ENCODE results near the gene TAX1BP1.

Gene TAX1BP1

DNA sequence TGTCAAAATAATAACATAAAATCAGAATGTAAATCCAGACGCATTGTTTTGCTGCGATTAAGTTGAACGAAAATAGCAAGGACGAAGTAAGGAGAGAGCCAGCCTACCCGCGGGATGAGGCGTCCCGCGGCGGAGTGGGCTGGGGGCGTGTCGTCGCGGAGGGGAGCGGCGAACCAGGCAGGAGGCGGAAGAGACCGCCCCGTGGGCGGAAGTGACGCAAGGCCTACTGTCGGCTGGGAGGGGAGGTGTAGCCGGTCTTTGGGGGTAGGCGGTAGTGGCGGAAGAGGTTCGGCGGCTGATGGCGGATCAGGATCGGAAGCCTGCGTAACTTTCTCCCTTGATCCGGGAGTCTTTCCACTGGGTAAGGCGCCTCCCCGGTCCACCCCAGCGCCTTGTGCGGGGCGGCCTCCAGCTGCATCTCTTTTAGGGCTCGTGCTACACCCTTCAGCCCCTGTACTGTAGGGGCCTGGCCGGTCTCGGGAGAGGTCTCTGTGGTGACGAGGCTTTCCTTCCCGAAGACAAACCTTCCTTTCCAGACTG is at the start of gene TAX1BP1:
Gene TAX1BP1 (plus strand): TSS at position 254 of the 540 bp plus-strand sequence. CDS start 8,363 bp downstream, outside the sequence.
- peak; percentile 82 for DNase-seq

DNA sequence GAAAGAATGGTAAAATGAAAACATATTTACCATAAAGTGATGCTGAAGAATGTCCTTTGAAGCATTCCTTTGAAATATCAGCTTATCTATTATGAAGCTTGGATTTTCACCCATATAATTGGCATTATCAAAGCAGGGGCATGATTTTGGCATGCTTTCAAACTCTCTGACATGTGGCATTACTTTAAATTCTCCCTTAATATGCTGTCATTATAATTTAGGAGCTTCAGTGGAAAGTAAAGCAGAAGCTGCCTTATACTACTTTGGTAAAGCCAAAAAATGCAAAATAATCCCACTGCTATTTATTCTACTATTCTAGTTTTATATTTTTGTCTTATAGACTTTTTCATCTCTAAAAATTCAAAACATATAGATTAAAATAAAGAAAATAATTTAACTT is 49.3 kb upstream of the TAX1BP1 start:
- DNase-seq, result no peak

DNA sequence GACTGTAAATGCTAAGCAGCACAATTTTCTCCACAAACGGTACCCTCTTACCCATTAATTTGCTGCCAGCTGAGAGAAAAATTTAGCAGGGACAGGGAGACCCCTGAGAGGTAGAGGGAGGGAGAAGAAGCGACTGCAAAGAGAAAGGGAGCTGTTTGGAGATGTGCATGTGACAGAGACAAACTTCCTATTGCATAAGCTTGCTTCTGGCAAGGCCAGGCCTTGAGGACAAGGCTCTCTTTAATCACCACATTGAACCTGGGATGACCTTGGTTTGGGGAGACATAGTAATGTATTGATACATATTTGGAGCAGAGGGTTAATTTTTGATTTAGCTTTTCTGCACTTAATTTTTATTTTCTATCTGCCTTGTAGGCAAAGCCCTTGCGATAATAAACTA is 46.2 kb upstream of the TAX1BP1 start:
- no peak for DNase-seq

- no peak for DNase-seq
Measured at GRCh38 chr7:27695096-27695495, 44.9 kb upstream of the TAX1BP1 start.

GRCh38 chr7:27697861-27698430 is 42.0 kb upstream of the TAX1BP1 start:
- no peak for DNase-seq

- no peak for DNase-seq
Measured at GRCh38 chr7:27699751-27700150, 40.2 kb upstream of the TAX1BP1 start.

- DNase-seq, result no peak
Measured at GRCh38 chr7:27700501-27700900, 39.5 kb upstream of the TAX1BP1 start.

DNA sequence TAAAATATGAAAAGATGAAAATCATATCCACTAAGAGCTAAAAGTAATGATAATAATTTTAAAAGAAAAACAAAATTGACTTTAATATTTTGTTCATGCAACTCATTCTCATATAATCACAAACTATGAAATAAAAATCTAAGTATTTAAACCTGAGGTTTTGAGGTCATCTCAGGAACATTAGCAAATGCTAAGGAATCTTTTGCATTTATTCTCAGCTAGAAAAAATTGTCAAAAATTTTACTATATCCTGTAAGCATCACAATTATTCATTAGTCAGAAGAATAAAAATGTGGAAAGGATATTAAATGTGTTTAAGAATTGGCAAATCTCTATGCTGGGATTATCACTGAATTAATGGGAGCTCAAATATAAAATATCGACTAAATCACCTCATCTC is 36.8 kb upstream of the TAX1BP1 start:
- no peak for DNase-seq

DNA sequence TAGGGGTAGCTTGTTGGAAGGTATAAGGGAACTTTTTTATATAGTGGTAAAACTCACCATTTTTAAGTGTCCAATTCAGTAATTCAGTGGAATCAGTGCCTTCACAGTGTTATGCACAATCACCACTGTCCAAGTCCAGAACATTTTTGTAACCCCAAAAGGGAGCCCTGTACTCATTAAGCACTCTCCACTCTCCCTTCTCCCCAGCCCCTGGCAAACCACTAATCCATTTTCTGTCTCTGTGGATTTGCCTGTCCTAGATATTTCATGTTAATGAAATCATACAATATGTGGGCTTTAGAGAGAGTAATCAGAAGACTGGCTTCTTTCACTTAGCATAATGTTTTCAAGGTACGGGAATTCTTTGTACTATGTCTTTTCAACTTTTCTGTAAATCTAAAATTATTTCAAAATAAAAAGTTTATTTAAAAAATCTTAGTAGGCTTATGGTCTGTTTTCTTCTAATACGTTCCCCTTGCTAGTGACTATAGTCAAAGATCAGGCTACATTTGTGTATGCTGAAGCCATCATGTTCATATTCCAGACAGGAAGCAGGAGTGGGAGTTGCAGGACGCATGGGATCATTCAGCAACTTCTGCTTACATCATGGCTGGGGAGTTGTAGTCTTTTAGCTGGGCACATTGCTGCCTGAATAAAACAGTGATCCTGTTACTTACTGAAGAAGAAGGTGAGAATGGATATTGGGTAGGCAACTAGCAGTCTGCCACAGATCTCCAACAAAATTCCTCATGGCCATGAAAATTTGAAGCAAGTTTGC is 35.4 kb upstream of the TAX1BP1 start:
- DNase-seq, result no peak

DNA sequence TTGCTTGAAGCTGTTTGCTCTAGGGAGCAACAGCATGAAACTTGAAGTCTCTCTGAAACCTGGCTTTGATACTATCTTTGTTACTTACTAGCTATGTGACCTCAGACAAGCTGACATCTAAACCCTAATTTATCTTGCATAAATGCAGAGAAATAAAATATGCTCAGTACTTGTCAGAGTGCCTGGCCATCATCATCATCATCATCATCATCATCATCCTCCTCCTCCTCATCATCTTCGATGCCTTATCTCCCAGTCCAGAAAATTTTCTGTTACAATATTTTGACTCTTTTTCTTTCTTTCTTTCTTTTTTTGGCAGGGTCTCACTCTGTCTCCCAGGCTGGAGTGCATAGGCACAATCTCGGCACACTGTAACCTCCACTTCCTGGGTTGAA is 34.8 kb upstream of the TAX1BP1 start:
- DNase-seq, result no peak

GRCh38 chr7:27708485-27708884 is 31.5 kb upstream of the TAX1BP1 start:
- no peak for DNase-seq

DNA sequence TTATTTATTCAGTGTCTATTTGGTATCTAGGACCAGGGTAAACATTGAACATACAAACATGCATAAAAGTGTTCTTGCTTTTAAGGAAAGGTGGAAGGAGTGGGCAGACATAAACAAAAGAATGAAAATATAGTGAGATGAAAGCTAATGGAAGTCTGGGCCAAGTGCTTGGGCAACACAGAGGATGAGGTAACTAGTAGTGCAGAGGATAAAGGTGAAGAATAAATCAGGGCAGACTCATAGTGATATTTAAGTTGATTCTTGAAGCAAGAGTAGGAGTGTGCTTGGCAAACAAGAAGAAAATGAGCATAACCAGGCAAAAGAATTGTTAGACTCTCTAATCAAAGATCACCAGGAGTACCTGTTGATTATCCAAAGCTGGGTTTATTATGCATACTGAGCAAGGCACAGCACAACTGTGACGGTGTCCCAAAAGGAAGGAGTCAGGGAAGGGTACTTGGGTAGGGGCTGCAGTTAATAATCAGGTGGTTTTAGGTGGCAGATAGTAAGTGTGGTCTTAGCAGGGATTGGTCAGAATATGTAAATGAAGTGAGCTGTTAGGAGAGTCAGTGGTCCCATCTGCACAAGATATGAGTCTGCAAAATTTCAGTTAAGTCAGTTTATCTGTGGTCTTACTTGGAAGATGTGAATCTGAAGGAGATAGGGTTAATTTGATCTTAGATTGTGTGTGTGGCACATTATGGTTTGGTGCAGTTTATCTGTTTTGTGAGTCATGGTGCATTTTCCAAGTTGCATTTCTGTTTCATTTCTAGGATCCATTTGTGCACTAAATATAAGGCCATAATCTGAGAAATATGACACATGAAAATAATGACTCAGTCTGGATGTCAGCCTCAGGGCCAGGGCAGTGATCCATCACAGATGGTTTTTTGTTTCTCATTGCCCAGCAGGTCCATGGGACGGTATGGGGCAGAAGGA is 30.6 kb upstream of the TAX1BP1 start:
- DNase-seq, result no peak

- no peak for DNase-seq
Measured at GRCh38 chr7:27712217-27712616, 27.7 kb upstream of the TAX1BP1 start.

GRCh38 chr7:27714831-27715444 is 25.0 kb upstream of the TAX1BP1 start:
- DNase-seq, result no peak

- peak; percentile 12 for DNase-seq
Measured at GRCh38 chr7:27723085-27723484, 16.9 kb upstream of the TAX1BP1 start.

DNA sequence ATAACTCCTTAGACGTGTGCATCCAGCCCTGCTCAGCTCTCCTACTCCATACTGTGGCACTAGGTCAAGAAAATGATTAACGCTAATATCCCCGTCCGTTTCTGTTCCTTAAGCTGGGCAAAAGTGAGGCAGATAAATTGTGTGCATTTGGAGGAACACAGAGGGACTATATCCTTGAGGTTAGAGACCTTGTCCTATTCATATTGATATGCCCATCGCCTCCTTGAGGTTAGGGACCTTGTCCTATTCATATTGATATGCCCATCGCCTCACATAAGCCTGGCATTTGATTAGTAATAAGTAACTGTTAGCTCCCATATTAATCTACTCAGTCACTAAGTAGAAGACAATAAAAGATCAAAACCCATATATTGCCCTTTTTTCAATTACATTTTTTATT is 12.9 kb upstream of the TAX1BP1 start:
- no peak for DNase-seq

DNA sequence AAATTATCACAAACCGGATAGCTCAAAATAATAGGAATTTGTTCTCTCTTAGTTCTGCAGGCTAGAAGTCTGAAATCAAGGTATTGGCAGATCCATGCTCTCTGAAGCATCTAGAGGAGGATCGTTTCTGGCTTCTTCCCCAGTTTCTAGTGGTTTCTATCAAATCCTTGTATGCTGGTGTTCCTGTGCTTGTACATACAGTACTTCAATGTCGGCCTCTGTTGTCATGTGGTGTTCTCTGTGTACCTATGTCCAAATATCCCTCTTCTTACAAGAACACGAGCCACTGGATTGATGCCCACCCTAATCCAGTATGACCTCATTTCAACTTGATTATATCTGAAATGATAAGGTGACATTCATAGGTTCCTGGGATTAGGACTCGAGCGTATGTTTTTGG is 9.8 kb upstream of the TAX1BP1 start:
- no peak for DNase-seq

GRCh38 chr7:27734583-27734982 is 5.4 kb upstream of the TAX1BP1 start:
- no peak for DNase-seq

DNA sequence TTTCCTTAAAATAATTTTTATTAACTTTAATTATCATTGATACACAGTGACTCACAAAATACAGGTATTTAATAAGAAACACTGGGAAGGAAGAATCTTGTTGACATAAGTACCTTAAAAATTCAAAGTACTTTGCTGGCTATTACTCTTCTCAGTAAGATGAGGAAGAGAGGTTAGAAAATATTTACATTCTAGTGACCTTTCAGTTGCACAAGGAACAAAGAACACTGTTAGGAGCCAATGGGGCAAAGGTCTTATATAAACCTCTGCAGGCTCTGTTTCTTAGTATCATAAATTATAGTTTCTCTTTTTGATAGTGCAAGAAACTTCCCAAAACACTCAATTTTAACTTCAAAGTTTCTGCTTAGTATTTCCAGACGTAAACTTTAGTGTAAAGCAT is 4.8 kb upstream of the TAX1BP1 start:
- no peak for DNase-seq

GRCh38 chr7:27735831-27736230 is 4.1 kb upstream of the TAX1BP1 start:
- no peak for DNase-seq

DNA sequence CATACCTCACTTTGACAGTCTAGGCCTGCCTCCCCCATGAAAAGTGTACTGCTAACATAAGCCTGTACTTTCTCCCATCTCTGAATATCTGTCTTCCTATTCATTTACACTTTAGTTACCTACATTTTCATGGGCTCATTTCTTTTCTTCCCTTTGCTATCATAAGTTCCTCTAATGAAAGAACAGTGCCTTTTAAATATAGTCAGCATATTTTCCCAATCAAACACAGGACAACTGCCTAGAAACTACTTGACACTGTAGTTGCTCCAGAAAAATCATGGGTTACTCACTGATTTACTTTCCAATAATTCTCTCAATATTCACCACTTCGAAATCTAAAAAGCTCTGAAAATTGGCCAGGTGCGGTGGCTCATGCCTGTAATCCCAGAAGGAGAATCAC is 2.8 kb upstream of the TAX1BP1 start:
- DNase-seq, result no peak

DNA sequence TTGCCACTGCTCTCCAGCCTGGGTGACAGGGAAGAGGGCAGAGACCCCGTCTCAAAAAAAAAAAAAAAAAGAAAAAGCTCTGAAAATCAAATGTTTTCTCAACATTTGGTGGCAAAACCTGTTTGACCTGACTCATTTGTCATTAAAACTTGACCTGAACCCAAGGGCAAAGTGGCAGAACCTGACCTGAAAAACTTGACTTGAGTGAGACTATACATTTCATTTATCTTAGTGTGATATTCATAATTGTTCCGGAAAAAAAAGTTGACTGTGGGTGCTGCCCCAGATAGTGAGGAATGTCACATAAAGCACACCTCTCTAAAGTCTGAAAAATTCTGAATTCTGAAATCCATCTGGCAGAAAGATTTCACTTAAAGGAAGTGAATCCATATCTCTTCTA is 2.3 kb upstream of the TAX1BP1 start:
- no peak for DNase-seq

Measured in NCI-H2029 treated with DMSO at 0.1 percent for 48 hours (cell line).